Measurements from ENCODE around the gene MLH3.

DNA sequence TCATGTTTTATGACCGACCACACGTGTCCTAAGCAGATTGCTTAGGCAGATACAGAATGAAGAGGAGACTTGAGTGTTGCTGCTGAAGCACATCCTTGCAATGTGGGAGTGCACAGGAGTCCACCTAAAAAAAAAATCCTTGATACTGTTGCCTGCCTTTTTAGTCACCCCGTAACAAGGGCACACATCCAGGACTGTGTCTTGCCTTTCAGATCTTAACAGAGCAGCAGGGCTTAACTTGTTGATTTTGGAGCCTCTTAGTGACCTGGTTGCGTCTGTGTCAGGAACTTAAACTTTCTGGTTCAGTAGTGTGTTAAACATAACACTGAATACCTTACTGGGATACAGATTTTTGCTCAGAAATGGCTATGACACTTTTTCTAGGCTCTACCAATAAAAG is 42.1 kb downstream of the MLH3 start:
- no peak for TF ChIP-seq RCOR1 (conservative IDR thresholded peaks at IDR 0.05; ENCODE audit: low read depth, low read length)
- 0 out of 2 replicates have a peak, but pooled peaks have one; percentile 11 for TF ChIP-seq POLR2A (IDR thresholded peaks at IDR 0.05; ENCODE audit: low read depth, low read length)
- TF ChIP-seq, protein P1, sequence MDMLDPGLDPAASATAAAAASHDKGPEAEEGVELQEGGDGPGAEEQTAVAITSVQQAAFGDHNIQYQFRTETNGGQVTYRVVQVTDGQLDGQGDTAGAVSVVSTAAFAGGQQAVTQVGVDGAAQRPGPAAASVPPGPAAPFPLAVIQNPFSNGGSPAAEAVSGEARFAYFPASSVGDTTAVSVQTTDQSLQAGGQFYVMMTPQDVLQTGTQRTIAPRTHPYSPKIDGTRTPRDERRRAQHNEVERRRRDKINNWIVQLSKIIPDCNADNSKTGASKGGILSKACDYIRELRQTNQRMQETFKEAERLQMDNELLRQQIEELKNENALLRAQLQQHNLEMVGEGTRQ (IDR thresholded peaks at IDR 0.05; ENCODE audit: borderline replicate concordance, low read depth, low read length), result no peak
